Sigmoid colon (tissue), 4 donors: Measurements from ENCODE around the gene HCFC2.

Experiments
- EP300 ChIP-seq, 4 donors: sonication (generic); formaldehyde crosslinking; IDR thresholded peaks; one replicate each; pipeline ENCODE4 v1.6.1; 2017; ENCODE audit warnings: antibody characterized with exemption in 4 of 4
- TF ChIP-seq, protein P1 (sequence below), 4 experiments: fragments of 450-650 bp in 3 of 4; fragments of 200-600 bp in 1 of 4; IDR thresholded peaks; one replicate each; pipeline ENCODE4 v1.5.1; 2016 to 2019; ENCODE audit warnings: antibody characterized with exemption in 4 of 4, mild to moderate bottlenecking in 3 of 4, moderate library complexity in 2 of 4

DNA sequence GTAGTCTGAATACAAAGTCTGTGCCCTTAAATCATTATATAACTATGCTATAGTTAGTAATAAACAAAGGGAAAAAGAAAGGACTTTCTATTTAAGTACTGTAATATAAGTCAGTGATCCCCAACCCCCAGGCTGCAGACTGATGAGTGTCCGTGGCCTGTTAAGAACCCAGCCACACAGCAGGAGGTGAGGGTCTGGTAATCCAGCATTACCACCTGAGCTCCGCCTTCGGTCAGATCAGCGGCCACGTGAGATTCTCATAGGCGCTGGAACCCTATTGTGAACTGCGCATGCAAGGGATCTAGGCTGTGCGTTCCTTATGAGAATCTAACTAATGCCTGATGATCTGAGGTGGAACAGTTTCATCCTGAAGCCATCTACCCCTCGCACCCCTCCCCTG, 58.0 kb downstream of the HCFC2 start:
- no peak for TF ChIP-seq EP300 (IDR thresholded peaks at IDR 0.05)
- TF ChIP-seq, protein P1, sequence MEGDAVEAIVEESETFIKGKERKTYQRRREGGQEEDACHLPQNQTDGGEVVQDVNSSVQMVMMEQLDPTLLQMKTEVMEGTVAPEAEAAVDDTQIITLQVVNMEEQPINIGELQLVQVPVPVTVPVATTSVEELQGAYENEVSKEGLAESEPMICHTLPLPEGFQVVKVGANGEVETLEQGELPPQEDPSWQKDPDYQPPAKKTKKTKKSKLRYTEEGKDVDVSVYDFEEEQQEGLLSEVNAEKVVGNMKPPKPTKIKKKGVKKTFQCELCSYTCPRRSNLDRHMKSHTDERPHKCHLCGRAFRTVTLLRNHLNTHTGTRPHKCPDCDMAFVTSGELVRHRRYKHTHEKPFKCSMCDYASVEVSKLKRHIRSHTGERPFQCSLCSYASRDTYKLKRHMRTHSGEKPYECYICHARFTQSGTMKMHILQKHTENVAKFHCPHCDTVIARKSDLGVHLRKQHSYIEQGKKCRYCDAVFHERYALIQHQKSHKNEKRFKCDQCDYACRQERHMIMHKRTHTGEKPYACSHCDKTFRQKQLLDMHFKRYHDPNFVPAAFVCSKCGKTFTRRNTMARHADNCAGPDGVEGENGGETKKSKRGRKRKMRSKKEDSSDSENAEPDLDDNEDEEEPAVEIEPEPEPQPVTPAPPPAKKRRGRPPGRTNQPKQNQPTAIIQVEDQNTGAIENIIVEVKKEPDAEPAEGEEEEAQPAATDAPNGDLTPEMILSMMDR (IDR thresholded peaks at IDR 0.05), result no peak
